ENCODE results near the gene TWIST2.

DNA sequence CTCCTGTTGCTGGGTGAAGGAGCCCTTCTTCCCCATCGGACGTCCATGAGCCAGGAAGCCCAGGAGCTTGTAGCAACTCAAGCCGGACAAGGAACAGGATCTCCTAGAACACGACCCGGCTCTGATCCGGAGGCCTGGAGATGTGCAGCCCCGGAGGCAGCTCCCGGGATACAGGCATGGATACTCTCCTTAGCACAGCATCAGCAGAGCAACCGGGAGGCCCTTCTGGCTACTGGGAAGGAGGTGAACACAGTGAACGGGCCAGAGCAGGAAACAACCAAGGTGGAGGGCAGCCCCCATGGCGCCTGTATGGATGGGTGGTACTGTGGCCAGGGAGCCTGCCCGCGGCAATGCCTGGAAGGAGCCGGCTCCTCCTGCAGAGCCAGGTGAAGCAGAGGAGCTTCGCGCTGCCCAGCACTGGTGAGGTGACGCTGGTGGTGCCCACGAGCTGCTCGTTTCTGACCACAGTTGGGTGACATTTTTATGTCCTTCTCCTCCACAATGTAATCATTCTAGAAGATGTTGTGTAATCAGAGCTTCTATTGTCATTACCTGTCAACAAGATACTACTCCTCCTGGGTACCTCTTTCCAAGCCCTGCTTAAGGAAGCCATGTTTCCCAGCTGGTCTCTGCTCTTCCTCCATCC lies 94.3 kb downstream of the TWIST2 start:
- TF ChIP-seq, protein P1, sequence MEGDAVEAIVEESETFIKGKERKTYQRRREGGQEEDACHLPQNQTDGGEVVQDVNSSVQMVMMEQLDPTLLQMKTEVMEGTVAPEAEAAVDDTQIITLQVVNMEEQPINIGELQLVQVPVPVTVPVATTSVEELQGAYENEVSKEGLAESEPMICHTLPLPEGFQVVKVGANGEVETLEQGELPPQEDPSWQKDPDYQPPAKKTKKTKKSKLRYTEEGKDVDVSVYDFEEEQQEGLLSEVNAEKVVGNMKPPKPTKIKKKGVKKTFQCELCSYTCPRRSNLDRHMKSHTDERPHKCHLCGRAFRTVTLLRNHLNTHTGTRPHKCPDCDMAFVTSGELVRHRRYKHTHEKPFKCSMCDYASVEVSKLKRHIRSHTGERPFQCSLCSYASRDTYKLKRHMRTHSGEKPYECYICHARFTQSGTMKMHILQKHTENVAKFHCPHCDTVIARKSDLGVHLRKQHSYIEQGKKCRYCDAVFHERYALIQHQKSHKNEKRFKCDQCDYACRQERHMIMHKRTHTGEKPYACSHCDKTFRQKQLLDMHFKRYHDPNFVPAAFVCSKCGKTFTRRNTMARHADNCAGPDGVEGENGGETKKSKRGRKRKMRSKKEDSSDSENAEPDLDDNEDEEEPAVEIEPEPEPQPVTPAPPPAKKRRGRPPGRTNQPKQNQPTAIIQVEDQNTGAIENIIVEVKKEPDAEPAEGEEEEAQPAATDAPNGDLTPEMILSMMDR (IDR thresholded peaks at IDR 0.05) = no peak
- TF ChIP-seq POLR2A (IDR thresholded peaks at IDR 0.05) = no peak

Data from thyroid gland (tissue), 4 donors.